HG02759 (cell line): ENCODE measurements around the gene SNAI3.

Experiments used
- ATAC-seq: cut with Tn5 transposase; IDR thresholded peaks from one replicate; pipeline ENCODE4 v1.9.1; 2021; ENCODE audit warnings: mild to moderate bottlenecking, moderate library complexity; ENCODE audit not compliant: unreplicated experiment

The SNAI3 gene

GRCh38 chr16:88686439-88687253, at the start of gene SNAI3:
Gene SNAI3, minus strand, starts transcription at chr16:88686507. Its CDS starts 101 bp downstream, at chr16:88686406.
- ATAC-seq = peak; percentile 69

GRCh38 chr16:88736088-88736487, 49.8 kb upstream of the SNAI3 start:
- no peak for ATAC-seq

- ATAC-seq = no peak
Observed at GRCh38 chr16:88735616-88736015, 49.3 kb upstream of the SNAI3 start.

GRCh38 chr16:88735121-88735520, 48.8 kb upstream of the SNAI3 start:
- ATAC-seq = no peak

GRCh38 chr16:88734361-88734728, 48.0 kb upstream of the SNAI3 start:
- ATAC-seq = no peak

- no peak for ATAC-seq
Observed at GRCh38 chr16:88733630-88734360, 47.5 kb upstream of the SNAI3 start.

GRCh38 chr16:88732961-88733294, 46.6 kb upstream of the SNAI3 start:
- no peak for ATAC-seq

- ATAC-seq = no peak
Observed at GRCh38 chr16:88732172-88732960, 46.1 kb upstream of the SNAI3 start.

GRCh38 chr16:88731699-88732098, 45.4 kb upstream of the SNAI3 start:
- no peak for ATAC-seq

- no peak for ATAC-seq
Observed at GRCh38 chr16:88730632-88731607, 44.6 kb upstream of the SNAI3 start.

- ATAC-seq = no peak
Observed at GRCh38 chr16:88727871-88728270, 41.6 kb upstream of the SNAI3 start.

GRCh38 chr16:88726981-88727380, 40.7 kb upstream of the SNAI3 start:
- no peak for ATAC-seq

- no peak for ATAC-seq
Observed at GRCh38 chr16:88726408-88726749, 40.1 kb upstream of the SNAI3 start.

GRCh38 chr16:88725609-88726407, 39.5 kb upstream of the SNAI3 start:
- no peak for ATAC-seq

GRCh38 chr16:88724855-88725555, 38.7 kb upstream of the SNAI3 start:
- ATAC-seq = no peak

GRCh38 chr16:88723911-88724310, 37.6 kb upstream of the SNAI3 start:
- ATAC-seq = no peak

GRCh38 chr16:88723507-88723887, 37.2 kb upstream of the SNAI3 start:
- no peak for ATAC-seq

- no peak for ATAC-seq
Observed at GRCh38 chr16:88722784-88723506, 36.6 kb upstream of the SNAI3 start.
